A549 (cell line): Measurements from ENCODE around the gene MDC1. TPM values are rescaled to one million over a fixed set of nuclear protein-coding genes. Genes with fewer than 3 reads are reported as not detected.

ENCODE experiments used
- ATAC-seq, 2 experiments: fragments of 200-7000 bp in 1 of 2; fragments of >200 bp in 1 of 2; cut with Nextera tagmentation in 1 of 2; cut with Tn5 transposase in 1 of 2; 3 replicates each; pipeline versions ENCODE4 v1.8.0 to v1.9.1; 2018 to 2020; ENCODE audit warnings: mild to moderate bottlenecking in 1 of 2, moderate library complexity in 1 of 2
- CTCF ChIA-PET: fragments of 300-600 bp; sonication (Branson Sonifier 250); formaldehyde crosslinking; extraction: SDS; loops from one replicate; lab custom pipeline; 2021; ENCODE audit warnings: antibody characterized with exemption, inconsistent platforms; lab: Yijun Ruan, JAX
- POLR2A ChIA-PET: fragments of 350-600 bp; formaldehyde crosslinking; extraction: SDS; loops from one replicate; lab custom pipeline; 2021; ENCODE audit warnings: antibody characterized with exemption, inconsistent platforms; lab: Yijun Ruan, JAX
- DNase-seq, 2 experiments: peaks; one replicate each; pipeline versions ENCODE4 v3.0.0 to v3.0.0-alpha.2; 2011 to 2016; ENCODE audit warnings: low read depth in 1 of 2, low spot score in 1 of 2
- FAIRE-seq: peaks from 2 replicates; lab custom pipeline; 2011; peaks lifted over from hg19 to GRCh38; lab: Jason Lieb, UNC
- H3K27ac ChIP-seq, 2 experiments: fragments of >200 bp; sonication (Bioruptor Twin); formaldehyde crosslinking; 3 replicates each; pipeline ENCODE4 v1.5.1; 2016 to 2017
- H3K4me1 ChIP-seq: fragments of >200 bp; sonication (Bioruptor Twin); formaldehyde crosslinking; 3 replicates; pipeline ENCODE4 v1.6.1; 2016
- H3K4me2 ChIP-seq: fragments of >200 bp; sonication (Bioruptor Twin); formaldehyde crosslinking; 3 replicates; pipeline ENCODE4 v1.6.1; 2016
- H3K4me3 ChIP-seq: fragments of >200 bp; sonication (Bioruptor Twin); formaldehyde crosslinking; 3 replicates; pipeline ENCODE4 v1.5.1; 2016
- H3K9me3 ChIP-seq: fragments of >200 bp; sonication (Bioruptor Twin); formaldehyde crosslinking; 3 replicates; pipeline ENCODE4 v1.6.1; 2016
- ATOH8 ChIP-seq: fragments of 250-450 bp; sonication (Bioruptor Pico); IDR thresholded peaks from 2 replicates; pipeline ENCODE4 v1.5.0; 2020; ENCODE audit warnings: low read depth, mild to moderate bottlenecking, moderate library complexity
- BCL3 ChIP-seq: fragments of >200 bp; sonication (Bioruptor Twin); formaldehyde crosslinking; IDR thresholded peaks from 3 replicates; pipeline ENCODE4 v1.6.1; 2016
- CBX8 ChIP-seq: fragments of 200-600 bp; sonication (generic); IDR thresholded peaks from 2 replicates; pipeline ENCODE4 v1.6.1; 2016
- CHD2 ChIP-seq: fragments of 150-350 bp; IDR thresholded peaks from 2 replicates; pipeline ENCODE4 v1.6.1; 2014; ENCODE audit warnings: low read length; ENCODE audit not compliant: partially characterized antibody
- CTCF ChIP-seq: fragments of >200 bp; sonication (Bioruptor Twin); formaldehyde crosslinking; IDR thresholded peaks from 3 replicates; pipeline ENCODE4 v1.5.1; 2016
- EP300 ChIP-seq, 2 experiments: fragments of >200 bp; sonication (Bioruptor Twin); formaldehyde crosslinking; IDR thresholded peaks; 2 replicates in 1 of 2; 3 replicates in 1 of 2; pipeline ENCODE4 v1.6.1; 2016 to 2017
- ESRRA ChIP-seq: fragments of 150-350 bp; IDR thresholded peaks from 2 replicates; pipeline ENCODE4 v1.6.1; 2014; ENCODE audit warnings: mild to moderate bottlenecking, low read length, borderline replicate concordance
- FOSB ChIP-seq: fragments of 250-450 bp; sonication (Bioruptor Pico); IDR thresholded peaks from 2 replicates; pipeline ENCODE4 v1.5.0; 2020; ENCODE audit warnings: mild to moderate bottlenecking, moderate library complexity
- FOSL2 ChIP-seq, 2 experiments: fragments of 450-650 bp in 1 of 2; fragments of >200 bp in 1 of 2; sonication (Bioruptor Twin) in 1 of 2; formaldehyde crosslinking; IDR thresholded peaks; 2 replicates each; pipeline versions ENCODE4 v1.5.0 to v1.6.1; 2016 to 2020; ENCODE audit warnings: mild to moderate bottlenecking in 1 of 2, moderate library complexity in 1 of 2
- FOXS1 ChIP-seq: fragments of 250-450 bp; sonication (Bioruptor Pico); IDR thresholded peaks from 2 replicates; pipeline ENCODE4 v1.5.0; 2020; ENCODE audit warnings: mild to moderate bottlenecking, moderate library complexity
- HDAC2 ChIP-seq: fragments of 200-600 bp; sonication (generic); IDR thresholded peaks from 2 replicates; pipeline ENCODE4 v1.6.1; 2016
- HMGXB4 ChIP-seq: fragments of 250-450 bp; sonication (Bioruptor Pico); IDR thresholded peaks from 2 replicates; pipeline ENCODE4 v1.5.0; 2021; ENCODE audit warnings: mild to moderate bottlenecking, moderate library complexity, borderline replicate concordance
- HOXB5 ChIP-seq: fragments of 250-450 bp; sonication (Bioruptor Pico); IDR thresholded peaks from 2 replicates; pipeline ENCODE4 v1.5.0; 2020; ENCODE audit warnings: mild to moderate bottlenecking, moderate library complexity
- KDM5A ChIP-seq: fragments of 200-600 bp; sonication (generic); IDR thresholded peaks from 2 replicates; pipeline ENCODE4 v1.6.1; 2016; ENCODE audit warnings: antibody characterized with exemption, mild to moderate bottlenecking
- MAFK ChIP-seq: fragments of 450-650 bp; IDR thresholded peaks from 2 replicates; pipeline ENCODE4 v1.6.1; 2014; ENCODE audit not compliant: partially characterized antibody
- MAZ ChIP-seq: fragments of 150-350 bp; IDR thresholded peaks from 2 replicates; pipeline ENCODE4 v1.6.1; 2014; ENCODE audit warnings: antibody characterized with exemption, low read depth, low read length, borderline replicate concordance
- MYC ChIP-seq: IDR thresholded peaks from 2 replicates; pipeline ENCODE4 v1.6.1; 2012; ENCODE audit warnings: mild to moderate bottlenecking, inconsistent platforms, low read length, improper control_type of control experiment, borderline replicate concordance
- NFE2L2 ChIP-seq: fragments of 150-350 bp; conservative IDR thresholded peaks from 2 replicates; pipeline ENCODE4 v1.6.1; 2014; ENCODE audit warnings: low read length
- PBX3 ChIP-seq: IDR thresholded peaks from 2 replicates; pipeline ENCODE4 v1.6.1; 2012
- PHF8 ChIP-seq: fragments of 200-600 bp; sonication (generic); IDR thresholded peaks from 2 replicates; pipeline ENCODE4 v1.6.1; 2016; ENCODE audit warnings: low read depth, mild to moderate bottlenecking, antibody characterized with exemption, moderate library complexity, borderline replicate concordance
- RARB ChIP-seq: fragments of 250-450 bp; sonication (Bioruptor Pico); IDR thresholded peaks from 2 replicates; pipeline ENCODE4 v1.8.0; 2021; ENCODE audit warnings: mild to moderate bottlenecking, moderate library complexity
- TFCP2L1 ChIP-seq: fragments of 250-450 bp; sonication (Bioruptor Pico); IDR thresholded peaks from 2 replicates; pipeline ENCODE4 v1.5.0; 2021; ENCODE audit warnings: mild to moderate bottlenecking
- ZC3H11A ChIP-seq: fragments of 450-650 bp; IDR thresholded peaks from 2 replicates; pipeline ENCODE4 v1.6.1; 2014; ENCODE audit warnings: antibody characterized with exemption, mild to moderate bottlenecking
- ZSCAN20 ChIP-seq: fragments of 250-450 bp; sonication (Bioruptor Pico); IDR thresholded peaks from 2 replicates; pipeline ENCODE4 v1.8.0; 2022; ENCODE audit warnings: mild to moderate bottlenecking, moderate library complexity
- WGBS: methylation state at CpG from one replicate; pipeline ENCODE4 v1.1.6; 2017; ENCODE audit errors: missing lambda C conversion rate; 5-methylcytosine and 5-hydroxymethylcytosine counted together
- polyA plus RNA-seq, 4 experiments: library from polyadenylated mRNA; depleted of rRNA in 3 of 4; stranded (reverse); fragments of >200 nt; fragmentation: RNase III in 1 of 4; extraction: RNeasy Plus Mini Kit Qiagen cat#74134 plus additional on column Dnase treatment in 1 of 4; gene quantifications; 2 replicates in 3 of 4; 3 replicates in 1 of 4; pipeline ENCODE4 v1.2.3, GENCODE V29; 2011 to 2017

The MDC1 gene
- polyA plus RNA-seq, 2 of the 4 experiments (the other 2 are of a cell fraction): 8.2 to 16.5 TPM

- ATAC-seq: peak; percentile 18 to 62; a peak in 5 of 6 replicates
- H3K9me3 ChIP-seq: no peaks in the 10 kb centered on the region
- peak within 1 kb of the TSS; percentile 84 for H3K4me3 ChIP-seq
- H3K4me1 ChIP-seq: peaks cover 64% of the 10 kb centered on the region
- 6% methylated on average over 23 of the region's 41 CpGs for WGBS
- ChIA-PET CTCF (interaction anchor here (1.0 to 17.1 kb wide), 5 partner anchors 12 to 52 kb away, joined by 3 to 539 read pairs (median 3); partner anchors contain the start of genes MDC1 and TUBB), POLR2A (no interaction called here)
- no peak for TF ChIP-seq ATOH8 (CRISPR knock-in tag)
- no peak for TF ChIP-seq TFCP2L1
- no peak for TF ChIP-seq ESRRA
- TF ChIP-seq ZSCAN20: no peak
- no peak for TF ChIP-seq FOXS1 (CRISPR knock-in tag)
- TF ChIP-seq HOXB5 (CRISPR knock-in tag): no peak
- no peak for TF ChIP-seq PHF8
- TF ChIP-seq HDAC2: no peak
- TF ChIP-seq PBX3: no peak
- TF ChIP-seq MAZ: no peak
- no peak for TF ChIP-seq CHD2
- TF ChIP-seq BCL3: no peak
- peak within 1 kb of the TSS; percentile 83 to 99 for H3K27ac ChIP-seq
- FAIRE-seq: no peak
- peak within 1 kb of the TSS; percentile 79 for H3K4me2 ChIP-seq
- peak in 1 of 2 experiments; percentile 34 for DNase-seq
Measured at GRCh38 chr6:30686009-30686907, 30.8 kb downstream of the MDC1 start, which contains the start of gene PPP1R18. TSS of gene PPP1R18 (minus strand) at chr6:30686645. CDS start at chr6:30686018, 627 bp downstream.

- CTCF ChIA-PET: interaction anchor here (1.0 to 17.1 kb wide), 5 partner anchors 12 to 53 kb away, joined by 3 to 539 read pairs (median 3); partner anchors contain the start of genes MDC1 and TUBB
- WGBS: 70% methylated on average over 10 of the region's 29 CpGs
- POLR2A ChIA-PET: interaction anchor here (1.2 kb wide), 1 partner anchor 32 kb away, joined by 3 read pairs; the partner anchor contains the start of gene MDC1
- FAIRE-seq (no peak), ATAC-seq (no peak), DNase-seq (no peak)
- H3K4me3 ChIP-seq: peak overlapping the region; percentile 84
- no peaks in the 10 kb centered on the region for H3K9me3 ChIP-seq
- peaks cover 62% of the 10 kb centered on the region for H3K4me1 ChIP-seq
- peak overlapping the region; percentile 83 to 99 for H3K27ac ChIP-seq
- peak overlapping the region; percentile 79 for H3K4me2 ChIP-seq
- no peak for TF ChIP-seq FOSL2 (IDR thresholded peaks at IDR 0.05)
- TF ChIP-seq FOSL2 (CRISPR knock-in tag; IDR thresholded peaks at IDR 0.05): no peak
- no peak for TF ChIP-seq ESRRA
- no peak for TF ChIP-seq BCL3
- TF ChIP-seq MYC: no peak
- TF ChIP-seq HMGXB4 (CRISPR knock-in tag): no peak
- TF ChIP-seq ZC3H11A: no peak
- TF ChIP-seq NFE2L2: no peak
- no peak for TF ChIP-seq KDM5A
- TF ChIP-seq RARB (CRISPR knock-in tag): no peak
- no peak for TF ChIP-seq FOSB (CRISPR knock-in tag)
- TF ChIP-seq CTCF: no peak
- no peak for TF ChIP-seq HOXB5 (CRISPR knock-in tag)
- no peak for TF ChIP-seq MAFK
- no peak for TF ChIP-seq EP300 (IDR thresholded peaks at IDR 0.05)
- TF ChIP-seq CBX8: no peak
Measured at GRCh38 chr6:30685157-30686008, 31.7 kb downstream of the MDC1 start.
